ENCODE results near the gene FAM168A. TPM values are rescaled to one million over a fixed set of nuclear protein-coding genes. Genes with fewer than 3 reads are reported as not detected.

FAM168A gene
- total RNA-seq, 2 donors from 2014 or later = 30.9 to 40.8 TPM

GRCh38 chr11:73412308-73412707 is 185.6 kb downstream of the FAM168A start:
- no peak for DNase-seq (ENCODE audit: low spot score)
- no peak overlapping the region for H3K27ac ChIP-seq
- H3K36me3 ChIP-seq = peaks cover 24% of the 10 kb centered on the region
- no peaks in the 10 kb centered on the region for H3K27me3 ChIP-seq
- no peak overlapping the region for H3K4me3 ChIP-seq
- H3K4me1 ChIP-seq = peaks cover 0 to 26% of the 10 kb centered on the region in 2 donors
- no peak for TF ChIP-seq CTCF (IDR thresholded peaks at IDR 0.05)
- no peaks in the 10 kb centered on the region for H3K9me3 ChIP-seq

GRCh38 chr11:73411031-73411430 is 186.9 kb downstream of the FAM168A start:
- DNase-seq (ENCODE audit: low spot score) = no peak
- Histone ChIP-seq H3K36me3 (peaks cover 37% of the 10 kb centered on the region), H3K9me3 (no peaks in the 10 kb centered on the region), H3K4me1 (peaks cover 0 to 18% of the 10 kb centered on the region in 2 donors), H3K27ac (no peak overlapping the region), H3K27me3 (no peaks in the 10 kb centered on the region), H3K4me3 (no peak overlapping the region)
- no peak for TF ChIP-seq CTCF (IDR thresholded peaks at IDR 0.05)

- H3K36me3 ChIP-seq = peaks cover 41% of the 10 kb centered on the region
These were observed 187.3 kb downstream of the FAM168A start for GRCh38 chr11:73410627-73411026.

GRCh38 chr11:73409431-73409830 is 188.5 kb downstream of the FAM168A start:
- DNase-seq (ENCODE audit: low spot score) = no peak
- TF ChIP-seq CTCF (IDR thresholded peaks at IDR 0.05) = no peak
- Histone ChIP-seq H3K27me3 (no peaks in the 10 kb centered on the region), H3K9me3 (no peaks in the 10 kb centered on the region), H3K4me3 (no peak overlapping the region), H3K4me1 (peaks cover 0 to 7% of the 10 kb centered on the region in 2 donors), H3K36me3 (peaks cover 48% of the 10 kb centered on the region), H3K27ac (no peak overlapping the region)

More at GRCh38 chr11:73410627-73411026, 187.3 kb downstream of the FAM168A start:
- DNase-seq (ENCODE audit: low spot score) = no peak
- Histone ChIP-seq H3K27me3 (no peaks in the 10 kb centered on the region), H3K4me3 (no peak overlapping the region), H3K4me1 (peaks cover 0 to 15% of the 10 kb centered on the region in 2 donors), H3K9me3 (no peaks in the 10 kb centered on the region), H3K27ac (no peak overlapping the region)
- no peak for TF ChIP-seq CTCF (IDR thresholded peaks at IDR 0.05)

GRCh38 chr11:73406619-73407018 is 191.3 kb downstream of the FAM168A start:
- no peak overlapping the region for H3K27ac ChIP-seq
- no peaks in the 10 kb centered on the region for H3K27me3 ChIP-seq
- no peaks in the 10 kb centered on the region for H3K9me3 ChIP-seq
- peaks cover 0 to 14% of the 10 kb centered on the region in 2 donors for H3K4me1 ChIP-seq
- H3K4me3 ChIP-seq = no peak overlapping the region
- no peak for DNase-seq (ENCODE audit: low spot score)
- peaks cover 48% of the 10 kb centered on the region for H3K36me3 ChIP-seq
- TF ChIP-seq CTCF (IDR thresholded peaks at IDR 0.05) = no peak

- H3K4me3 ChIP-seq = no peak overlapping the region
- peaks cover 0 to 14% of the 10 kb centered on the region in 2 donors for H3K4me1 ChIP-seq
- no peak overlapping the region for H3K27ac ChIP-seq
- TF ChIP-seq CTCF (IDR thresholded peaks at IDR 0.05) = no peak
- H3K9me3 ChIP-seq = no peaks in the 10 kb centered on the region
- no peaks in the 10 kb centered on the region for H3K27me3 ChIP-seq
- H3K36me3 ChIP-seq = peaks cover 47% of the 10 kb centered on the region
- DNase-seq (ENCODE audit: low spot score) = no peak
These were observed 191.8 kb downstream of the FAM168A start for GRCh38 chr11:73406131-73406530.
